Activated naive CD8-positive, alpha-beta T cell treated with anti-CD3 and anti-CD28 coated beads, Interleukin-2, amount 10 ng/mL, durations not matched to agents 7 days and 5 days (primary cell): ENCODE results near the gene C9orf50. TPM values are rescaled to one million over a fixed set of nuclear protein-coding genes. Genes with fewer than 3 reads are reported as not detected.
A peak's percentile ranks its signal among the peaks of the same experiment; 100 is the strongest.

Experiments used
- ATAC-seq: fragments of 150-1000 bp; cut with Tn5 transposase; one replicate; pipeline ENCODE4 v1.10.0; 2021; ENCODE audit warnings: low read depth, moderate library complexity
- POLR2A ChIA-PET: fragments of 350-600 bp; sonication (Branson Sonifier 250); formaldehyde crosslinking; loops from one replicate; lab custom pipeline; 2021; ENCODE audit warnings: antibody characterized with exemption; lab: Charles Lee
- DNase-seq: peaks from one replicate; pipeline ENCODE4 v3.0.0; 2021
- H3K27ac Mint-ChIP-seq: one replicate; pipeline ENCODE4 v1.8.0; 2022; ENCODE audit warnings: mild to moderate bottlenecking, mixed read lengths
- H3K27me3 Mint-ChIP-seq: one replicate; pipeline ENCODE4 v1.8.0; 2022; ENCODE audit warnings: mild to moderate bottlenecking, moderate library complexity, mixed read lengths
- H3K36me3 Mint-ChIP-seq: one replicate; pipeline ENCODE4 v1.8.0; 2021; ENCODE audit warnings: mild to moderate bottlenecking, mixed read lengths
- H3K4me1 Mint-ChIP-seq: one replicate; pipeline ENCODE4 v1.8.0; 2021; ENCODE audit warnings: mixed read lengths
- H3K4me3 Mint-ChIP-seq: one replicate; pipeline ENCODE4 v1.8.0; 2022; ENCODE audit warnings: mild to moderate bottlenecking, moderate library complexity, mixed read lengths
- H3K9me3 Mint-ChIP-seq: one replicate; pipeline ENCODE4 v1.8.0; 2021; ENCODE audit warnings: mixed read lengths
- total RNA-seq, 2 experiments: library from RNA; stranded (reverse); gene quantifications; one replicate each; pipeline ENCODE4 v1.2.3, GENCODE V29; 2021

The C9orf50 gene
- total RNA-seq, 2 experiments from 2014 or later, result not detected

DNA sequence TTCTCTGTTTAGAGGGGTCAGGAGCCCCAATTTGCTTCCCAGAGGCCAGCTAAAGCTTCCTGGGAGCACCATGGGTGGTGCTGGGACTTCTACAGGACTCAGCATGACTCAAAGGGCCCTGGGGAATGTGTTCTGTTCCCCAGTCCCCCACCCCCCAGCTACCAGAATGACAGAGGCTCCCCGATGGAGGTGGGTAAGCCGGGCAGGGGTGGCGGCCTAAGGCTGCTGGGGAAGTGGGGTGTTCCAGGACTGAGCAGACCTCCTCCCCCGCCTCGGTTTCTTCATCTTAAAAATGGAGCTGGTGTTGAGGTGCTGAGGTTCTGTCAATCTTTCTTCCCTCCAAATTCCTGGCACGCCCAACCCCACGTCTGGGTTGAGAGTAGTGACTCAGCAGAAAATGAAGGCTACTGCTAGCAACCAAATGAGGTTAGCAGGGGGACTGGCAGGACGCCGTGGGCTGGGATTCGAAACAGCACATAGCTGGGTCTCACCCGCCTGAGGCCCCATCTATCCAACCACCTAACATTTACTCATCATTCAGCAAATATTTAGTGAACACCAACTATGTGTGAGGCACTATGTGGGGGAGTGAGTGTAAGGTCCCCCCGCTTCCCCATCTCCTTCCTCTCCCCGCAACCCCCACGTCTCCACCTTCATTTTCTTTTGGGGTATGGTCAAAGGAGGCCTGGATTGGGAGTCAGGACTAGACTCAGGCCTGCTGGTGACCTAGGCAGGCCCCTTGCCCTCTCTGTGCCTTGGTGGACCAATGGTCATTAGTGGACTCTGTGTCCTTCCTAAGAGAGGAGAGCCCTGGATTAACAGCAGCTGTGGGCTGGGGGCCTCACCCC, 50.2 kb downstream of the C9orf50 start:
- Mint-ChIP-seq H3K4me1 (peaks cover 12% of the 10 kb centered on the region), H3K27ac (peak overlapping the region; percentile 33), H3K27me3 (peaks cover 24% of the 10 kb centered on the region), H3K9me3 (peaks cover 6% of the 10 kb centered on the region), H3K4me3 (no peak overlapping the region), H3K36me3 (peaks cover 7% of the 10 kb centered on the region)
- POLR2A ChIA-PET, result interaction anchor here (1.4 to 1.5 kb wide), 2 partner anchors 14 to 36 kb away, joined by 3 read pairs; no protein-coding TSS in a partner anchor
- ATAC-seq, result no peak
- DNase-seq, result no peak

- Mint-ChIP-seq H3K27ac (peak overlapping the region; percentile 31), H3K4me1 (peaks cover 12% of the 10 kb centered on the region), H3K9me3 (peaks cover 6% of the 10 kb centered on the region), H3K36me3 (peaks cover 7% of the 10 kb centered on the region), H3K4me3 (peak overlapping the region; percentile 78), H3K27me3 (peaks cover 24% of the 10 kb centered on the region)
- POLR2A ChIA-PET, result interaction anchor here (0.6 to 1.5 kb wide), 3 partner anchors 15 to 717 kb away, joined by 3 to 6 read pairs (median 3); no protein-coding TSS in a partner anchor
- no peak for DNase-seq
- ATAC-seq, result peak; percentile 30
Observed at GRCh38 chr9:129569502-129570449, 51.1 kb downstream of the C9orf50 start.

DNA sequence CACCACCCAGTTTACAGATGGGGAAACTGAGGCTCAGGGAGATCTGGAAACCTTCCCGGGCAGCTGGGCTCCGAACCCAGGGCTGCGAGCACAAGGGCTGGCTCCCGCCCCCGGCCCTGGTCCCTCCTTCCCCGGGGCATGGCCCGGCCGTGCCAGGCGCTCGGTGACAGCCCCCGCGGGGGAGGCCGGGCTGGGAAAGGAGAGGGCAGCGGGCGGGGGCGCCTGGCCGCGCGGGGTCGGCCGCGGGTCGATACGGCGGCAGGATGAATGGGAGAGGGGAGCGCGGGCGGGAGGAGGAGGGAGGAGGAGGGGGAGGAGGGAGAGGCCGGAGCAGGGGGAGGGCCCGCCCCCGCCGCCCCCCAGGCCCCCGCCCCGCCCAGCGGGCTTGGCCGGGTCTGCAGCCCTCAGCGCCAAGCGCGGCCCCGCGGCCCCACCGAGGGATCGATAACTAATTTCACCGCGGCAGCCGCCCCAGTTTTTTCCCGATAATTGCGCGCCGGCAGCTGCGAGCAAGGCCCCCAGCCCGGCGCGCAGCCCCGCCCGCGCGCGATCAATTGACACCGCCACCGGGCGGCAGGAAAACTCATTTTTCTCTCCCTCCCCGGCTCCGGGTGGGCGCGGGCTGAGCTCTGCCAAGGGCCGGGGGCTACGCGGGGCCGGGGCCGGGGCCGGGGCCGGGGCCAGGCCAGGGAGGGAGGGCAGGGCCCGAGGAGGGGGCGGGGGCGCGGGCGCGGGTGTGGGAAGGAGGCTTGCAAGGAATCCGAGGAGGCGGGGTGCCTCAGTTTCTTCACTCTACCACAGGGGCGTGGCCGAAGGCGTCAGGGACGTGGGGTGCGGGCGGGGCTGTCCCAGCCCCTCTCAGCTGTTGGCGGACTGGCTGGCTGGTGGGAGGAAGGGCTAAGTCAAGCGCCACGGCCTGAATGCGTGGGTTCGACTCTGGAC, 52.1 kb downstream of the C9orf50 start:
- peaks cover 12% of the 10 kb centered on the region for H3K4me1 Mint-ChIP-seq
- POLR2A ChIA-PET, result interaction anchor here (0.6 to 1.5 kb wide), 2 partner anchors 16 to 718 kb away, joined by 3 to 6 read pairs; no protein-coding TSS in a partner anchor
- peaks cover 24% of the 10 kb centered on the region for H3K27me3 Mint-ChIP-seq
- peak overlapping the region; percentile 78 for H3K4me3 Mint-ChIP-seq
- ATAC-seq (peak; percentile 36), DNase-seq (no peak)
- peaks cover 3% of the 10 kb centered on the region for H3K36me3 Mint-ChIP-seq
- H3K9me3 Mint-ChIP-seq, result peaks cover 3% of the 10 kb centered on the region
- peak overlapping the region; percentile 30 for H3K27ac Mint-ChIP-seq

DNA sequence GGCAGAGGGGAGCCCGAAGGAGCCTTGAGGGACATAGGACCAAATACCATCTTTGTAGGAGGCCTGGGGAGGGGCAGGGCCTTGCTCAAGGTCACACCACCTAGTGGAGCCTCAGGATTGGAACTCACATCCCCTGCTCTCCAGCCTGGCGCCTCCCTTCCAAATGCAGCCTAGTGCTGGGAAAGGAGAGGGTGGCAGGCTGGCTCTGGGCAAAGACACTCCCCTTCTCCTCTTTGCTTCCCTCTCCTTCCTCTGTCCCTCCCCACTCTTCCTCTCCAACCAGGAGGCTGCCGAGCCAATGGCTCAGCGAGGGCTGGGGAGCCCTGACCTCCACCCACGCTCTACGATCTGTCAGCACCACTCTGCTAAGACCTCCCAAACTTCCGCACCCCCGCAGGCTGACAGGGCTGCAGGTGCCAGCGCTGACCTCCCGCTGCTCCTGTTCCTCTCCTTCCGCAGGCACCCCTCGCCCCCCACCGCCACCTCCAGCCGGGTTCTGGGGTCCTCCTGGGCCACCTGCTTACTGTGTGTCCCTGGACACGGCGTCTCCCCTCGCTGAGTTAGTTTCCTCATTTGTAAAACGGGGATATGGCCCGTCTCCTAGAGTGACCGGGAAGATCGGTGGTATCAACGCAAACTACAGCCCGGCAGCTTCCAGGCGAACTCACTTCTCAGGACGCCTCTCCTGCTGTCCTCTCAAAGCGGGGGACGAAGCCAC, 52.9 kb downstream of the C9orf50 start:
- peaks cover 12% of the 10 kb centered on the region for H3K4me1 Mint-ChIP-seq
- POLR2A ChIA-PET, result no interaction called here
- H3K27ac Mint-ChIP-seq, result peak overlapping the region; percentile 30
- H3K27me3 Mint-ChIP-seq, result peaks cover 28% of the 10 kb centered on the region
- H3K4me3 Mint-ChIP-seq, result peak overlapping the region; percentile 48
- DNase-seq (no peak), ATAC-seq (no peak)
- no peaks in the 10 kb centered on the region for H3K36me3 Mint-ChIP-seq
- H3K9me3 Mint-ChIP-seq, result no peaks in the 10 kb centered on the region

- H3K9me3 Mint-ChIP-seq, result no peaks in the 10 kb centered on the region
- DNase-seq (no peak), ATAC-seq (no peak)
- H3K4me1 Mint-ChIP-seq, result peaks cover 12% of the 10 kb centered on the region
- no peak overlapping the region for H3K27ac Mint-ChIP-seq
- POLR2A ChIA-PET, result no interaction called here
- no peak overlapping the region for H3K4me3 Mint-ChIP-seq
- peaks cover 28% of the 10 kb centered on the region for H3K27me3 Mint-ChIP-seq
- H3K36me3 Mint-ChIP-seq, result no peaks in the 10 kb centered on the region
Observed at GRCh38 chr9:129567329-129567728, 53.6 kb downstream of the C9orf50 start.

- POLR2A ChIA-PET, result no interaction called here
- Mint-ChIP-seq H3K27ac (no peak overlapping the region), H3K36me3 (no peaks in the 10 kb centered on the region), H3K9me3 (no peaks in the 10 kb centered on the region), H3K4me3 (no peak overlapping the region), H3K4me1 (peaks cover 12% of the 10 kb centered on the region), H3K27me3 (peaks cover 28% of the 10 kb centered on the region)
- ATAC-seq (no peak), DNase-seq (no peak)
Observed at GRCh38 chr9:129566563-129567266, 54.2 kb downstream of the C9orf50 start.

- ATAC-seq, result no peak
- Mint-ChIP-seq H3K36me3 (no peaks in the 10 kb centered on the region), H3K27ac (no peak overlapping the region)
Observed at GRCh38 chr9:129562917-129563316, 58.0 kb downstream of the C9orf50 start.

DNA sequence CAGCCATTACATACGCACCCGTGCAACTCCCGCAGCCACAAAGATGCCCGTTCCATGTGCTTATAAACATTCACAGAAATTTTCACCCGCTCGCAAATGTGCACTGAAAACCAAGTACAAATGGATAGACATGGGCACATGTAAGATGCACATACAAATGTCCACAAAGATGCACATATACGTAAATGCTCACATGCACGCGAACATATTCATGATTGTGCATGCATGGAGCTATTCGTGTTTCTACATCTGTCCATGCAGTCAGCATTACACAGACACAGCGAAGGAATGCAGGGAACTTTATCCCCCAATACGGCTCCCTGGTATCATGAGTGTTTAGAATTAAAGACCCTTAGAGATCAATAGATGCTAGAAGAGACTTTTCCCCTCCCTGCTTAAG, 58.4 kb downstream of the C9orf50 start:
- no peak overlapping the region for H3K27ac Mint-ChIP-seq
- no peaks in the 10 kb centered on the region for H3K4me1 Mint-ChIP-seq
- DNase-seq, result no peak
- no peak for ATAC-seq
- peaks cover 10% of the 10 kb centered on the region for H3K27me3 Mint-ChIP-seq
- no peak overlapping the region for H3K4me3 Mint-ChIP-seq
- POLR2A ChIA-PET, result no interaction called here
- H3K9me3 Mint-ChIP-seq, result no peaks in the 10 kb centered on the region
- no peaks in the 10 kb centered on the region for H3K36me3 Mint-ChIP-seq

More at GRCh38 chr9:129562917-129563316, 58.0 kb downstream of the C9orf50 start:
- no peak overlapping the region for H3K4me3 Mint-ChIP-seq
- DNase-seq, result no peak
- H3K9me3 Mint-ChIP-seq, result no peaks in the 10 kb centered on the region
- POLR2A ChIA-PET, result no interaction called here
- H3K27me3 Mint-ChIP-seq, result peaks cover 14% of the 10 kb centered on the region
- peaks cover under 1% of the 10 kb centered on the region for H3K4me1 Mint-ChIP-seq

Other genes with a start within 250 kb of the C9orf50 start
- 10 to 100 TPM; 30.1 to 34.9 TPM for gene NTMT1, start 5.1 kb upstream of the C9orf50 start, total RNA-seq
- gene ASB6, start 21.1 kb upstream of the C9orf50 start, total RNA-seq, result 10 to 100 TPM; 27.8 to 29.0 TPM
- gene PRRX2, start 44.5 kb upstream of the C9orf50 start, total RNA-seq, result not detected
- not detected for gene PTGES, start 131.9 kb upstream of the C9orf50 start, total RNA-seq
- 10 to 100 TPM; 28.6 TPM for gene TOR1B, start 182.1 kb upstream of the C9orf50 start, total RNA-seq
- gene TOR1A, start 203.0 kb upstream of the C9orf50 start, total RNA-seq, result 10 to 100 TPM; 46.6 to 47.2 TPM
- 10 to 100 TPM; 71.4 to 73.4 TPM for gene C9orf78, start 214.2 kb upstream of the C9orf50 start, total RNA-seq
- gene USP20, start 214.4 kb upstream of the C9orf50 start, total RNA-seq, result 100 to 1,000 TPM; 107 to 111 TPM